HG03135 (cell line): Measurements from ENCODE around the gene FOXP4.

ENCODE experiments used
- ATAC-seq: cut with Tn5 transposase; IDR thresholded peaks from one replicate; pipeline ENCODE4 v1.9.1; 2021; ENCODE audit warnings: mild to moderate bottlenecking, moderate library complexity; ENCODE audit not compliant: unreplicated experiment

The FOXP4 gene

GRCh38 chr6:41545703-41546474 is at the start of gene FOXP4:
TSS of gene FOXP4 (plus strand) at chr6:41546381. CDS start at chr6:41565761, 19,380 bp downstream.
- ATAC-seq, result peak; percentile 76

GRCh38 chr6:41497573-41497972 is 48.6 kb upstream of the FOXP4 start:
- no peak for ATAC-seq

- ATAC-seq, result no peak
Measured at GRCh38 chr6:41497994-41498393, 48.2 kb upstream of the FOXP4 start.

- ATAC-seq, result no peak
Measured at GRCh38 chr6:41498968-41499599, 47.1 kb upstream of the FOXP4 start.

GRCh38 chr6:41500561-41500960 is 45.6 kb upstream of the FOXP4 start:
- no peak for ATAC-seq

- ATAC-seq, result no peak
Measured at GRCh38 chr6:41502566-41502916, 43.6 kb upstream of the FOXP4 start.

GRCh38 chr6:41502917-41503671 is 43.1 kb upstream of the FOXP4 start:
- no peak for ATAC-seq

GRCh38 chr6:41503827-41504465 is 42.2 kb upstream of the FOXP4 start:
- ATAC-seq, result no peak

GRCh38 chr6:41504466-41505121 is 41.6 kb upstream of the FOXP4 start:
- no peak for ATAC-seq

- ATAC-seq, result peak; percentile 62
Measured at GRCh38 chr6:41505122-41506049, 40.8 kb upstream of the FOXP4 start.

GRCh38 chr6:41508479-41508878 is 37.7 kb upstream of the FOXP4 start:
- no peak for ATAC-seq

GRCh38 chr6:41509580-41509979 is 36.6 kb upstream of the FOXP4 start:
- no peak for ATAC-seq

- ATAC-seq, result no peak
Measured at GRCh38 chr6:41511443-41512060, 34.6 kb upstream of the FOXP4 start.

- no peak for ATAC-seq
Measured at GRCh38 chr6:41512146-41512701, 34.0 kb upstream of the FOXP4 start.

GRCh38 chr6:41515995-41516394 is 30.2 kb upstream of the FOXP4 start:
- no peak for ATAC-seq

- no peak for ATAC-seq
Measured at GRCh38 chr6:41518118-41518517, 28.1 kb upstream of the FOXP4 start.

GRCh38 chr6:41519305-41519744 is 26.9 kb upstream of the FOXP4 start:
- no peak for ATAC-seq

GRCh38 chr6:41519745-41520699 is 26.2 kb upstream of the FOXP4 start:
- no peak for ATAC-seq
